ENCODE measurements around the gene MEAK7.

The MEAK7 gene

DNA sequence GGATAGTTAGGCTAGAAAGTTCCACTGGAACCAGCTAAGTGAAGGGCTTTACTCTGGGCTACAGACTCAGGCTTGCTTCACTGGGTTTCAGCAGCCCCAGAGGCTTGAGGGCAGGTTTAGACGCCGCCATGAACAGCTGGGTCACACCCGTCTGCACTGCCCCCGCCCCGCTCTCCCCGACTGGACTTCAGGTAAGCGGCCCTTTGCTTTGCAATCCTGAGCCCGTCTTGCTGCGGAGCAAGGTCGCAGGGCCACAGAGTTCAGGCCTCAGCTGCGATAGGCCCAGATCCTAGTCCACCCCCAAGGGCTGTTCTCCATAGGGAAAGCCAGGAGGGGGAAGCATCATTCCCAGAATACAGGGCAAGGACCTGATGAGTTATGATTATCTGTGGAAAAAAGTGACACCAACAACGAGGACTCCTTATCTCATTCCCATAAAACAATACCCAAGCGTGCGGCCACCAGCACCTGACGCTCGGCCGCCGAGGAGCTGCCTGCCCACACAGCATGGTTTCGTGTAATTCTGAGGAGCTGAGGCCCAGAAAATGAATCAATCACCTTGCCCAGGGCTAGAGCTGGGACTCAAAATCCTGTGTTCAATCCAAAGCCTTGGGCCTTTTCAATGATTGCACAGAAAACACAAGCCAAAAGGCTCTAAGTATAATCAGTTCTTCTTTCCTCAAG lies 20.4 kb downstream of the MEAK7 start:
- no peak for DNase-seq (ENCODE audit: low read depth, low spot score)
- no peak for TF ChIP-seq POLR2AphosphoS5 (IDR thresholded peaks at IDR 0.05; ENCODE audit: borderline replicate concordance, low read depth, low read length)
- Histone ChIP-seq H3K36me3 (ENCODE audit: insufficient read depth, low read length) (no peaks in the 10 kb centered on the region), H3K9ac (ENCODE audit: insufficient read length) (no peak overlapping the region), H3K9me3 (ENCODE audit: low read depth, low read length) (no peaks in the 10 kb centered on the region), H3K4me3 (no peak overlapping the region), H3K27ac (no peak overlapping the region)

GRCh38 chr16:84482951-84483881 lies 21.2 kb downstream of the MEAK7 start:
- Histone ChIP-seq H3K27ac (no peak overlapping the region), H3K4me3 (no peak overlapping the region), H3K36me3 (ENCODE audit: insufficient read depth, low read length) (no peaks in the 10 kb centered on the region), H3K9me3 (ENCODE audit: low read depth, low read length) (no peaks in the 10 kb centered on the region), H3K9ac (ENCODE audit: insufficient read length) (no peak overlapping the region)
- TF ChIP-seq EZH2 (IDR thresholded peaks at IDR 0.05) (no peak), POLR2AphosphoS5 (IDR thresholded peaks at IDR 0.05; ENCODE audit: borderline replicate concordance, low read depth, low read length) (no peak), FOXP2 (optimal IDR thresholded peaks at IDR 0.05; ENCODE audit: control extremely low read depth, extremely low read length, insufficient read depth) (no peak)
- DNase-seq (ENCODE audit: low read depth, low spot score): no peak

GRCh38 chr16:84482001-84482891 lies 22.2 kb downstream of the MEAK7 start:
- Histone ChIP-seq H3K4me3 (no peak overlapping the region), H3K9ac (ENCODE audit: insufficient read length) (no peak overlapping the region), H3K27ac (no peak overlapping the region), H3K9me3 (ENCODE audit: low read depth, low read length) (no peaks in the 10 kb centered on the region), H3K36me3 (ENCODE audit: insufficient read depth, low read length) (no peaks in the 10 kb centered on the region)
- TF ChIP-seq FOXP2 (optimal IDR thresholded peaks at IDR 0.05; ENCODE audit: control extremely low read depth, extremely low read length, insufficient read depth) (no peak), EZH2 (IDR thresholded peaks at IDR 0.05) (no peak)
- no peak for DNase-seq (ENCODE audit: low read depth, low spot score)

GRCh38 chr16:84481051-84481735 lies 23.3 kb downstream of the MEAK7 start:
- H3K36me3 ChIP-seq (ENCODE audit: insufficient read depth, low read length): no peaks in the 10 kb centered on the region
- H3K9ac ChIP-seq (ENCODE audit: insufficient read length): no peak overlapping the region
- H3K9me3 ChIP-seq (ENCODE audit: low read depth, low read length): no peaks in the 10 kb centered on the region
- no peak overlapping the region for H3K27ac ChIP-seq
- no peak overlapping the region for H3K4me3 ChIP-seq
- DNase-seq (ENCODE audit: low read depth, low spot score): no peak
- TF ChIP-seq FOXP2 (optimal IDR thresholded peaks at IDR 0.05; ENCODE audit: control extremely low read depth, extremely low read length, insufficient read depth): no peak
- TF ChIP-seq EZH2 (IDR thresholded peaks at IDR 0.05): no peak
- TF ChIP-seq POLR2AphosphoS5 (IDR thresholded peaks at IDR 0.05; ENCODE audit: borderline replicate concordance, low read depth, low read length): no peak

GRCh38 chr16:84479716-84480450 lies 24.6 kb downstream of the MEAK7 start:
- H3K27ac ChIP-seq: no peak overlapping the region
- no peak overlapping the region for H3K9ac ChIP-seq (ENCODE audit: insufficient read length)
- DNase-seq (ENCODE audit: low read depth, low spot score): no peak
- no peaks in the 10 kb centered on the region for H3K9me3 ChIP-seq (ENCODE audit: low read depth, low read length)
- H3K36me3 ChIP-seq (ENCODE audit: insufficient read depth, low read length): no peaks in the 10 kb centered on the region
- no peak overlapping the region for H3K4me3 ChIP-seq
- TF ChIP-seq POLR2AphosphoS5 (IDR thresholded peaks at IDR 0.05; ENCODE audit: borderline replicate concordance, low read depth, low read length) (no peak), EZH2 (IDR thresholded peaks at IDR 0.05) (no peak), FOXP2 (optimal IDR thresholded peaks at IDR 0.05; ENCODE audit: control extremely low read depth, extremely low read length, insufficient read depth) (no peak)

DNA sequence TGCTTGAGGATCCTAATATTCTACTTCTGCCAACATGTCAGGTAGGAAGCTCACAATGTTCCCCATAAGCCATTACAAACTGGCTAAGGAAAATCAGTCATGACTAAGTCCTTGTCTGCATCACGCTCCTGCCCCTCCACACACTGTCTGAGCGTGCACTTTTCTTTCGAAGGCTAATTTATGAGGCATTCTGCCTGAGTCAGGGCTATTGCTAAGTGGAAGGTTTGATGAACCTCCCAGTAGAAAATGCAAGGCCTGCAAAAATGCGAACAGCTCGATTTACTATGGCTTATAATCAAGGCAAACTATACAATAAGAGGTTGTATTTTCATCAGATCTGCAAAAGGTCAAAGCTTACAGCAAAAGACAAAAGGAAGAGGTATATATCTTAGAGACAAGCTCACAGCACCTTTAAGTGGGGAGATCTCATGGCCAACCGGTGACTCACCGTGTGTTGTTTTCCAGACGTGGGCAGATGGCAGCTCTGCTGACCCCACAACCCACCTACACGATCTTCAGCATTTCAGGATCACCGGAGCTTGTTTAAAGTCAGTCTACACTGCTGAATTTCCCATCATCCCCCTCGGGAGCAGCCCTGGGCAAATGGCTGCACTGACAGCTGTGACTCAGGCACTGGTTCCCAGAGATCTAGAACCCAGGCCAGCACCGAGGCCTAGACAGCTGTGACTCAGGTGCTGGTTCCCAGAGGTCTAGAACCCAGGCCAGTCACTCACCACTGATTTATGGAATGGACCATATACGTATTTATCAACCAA lies 26.1 kb downstream of the MEAK7 start:
- DNase-seq (ENCODE audit: low read depth, low spot score): no peak
- TF ChIP-seq POLR2AphosphoS5 (IDR thresholded peaks at IDR 0.05; ENCODE audit: borderline replicate concordance, low read depth, low read length) (no peak), FOXP2 (optimal IDR thresholded peaks at IDR 0.05; ENCODE audit: control extremely low read depth, extremely low read length, insufficient read depth) (no peak), EZH2 (IDR thresholded peaks at IDR 0.05) (no peak)
- H3K27ac ChIP-seq: no peak overlapping the region
- H3K36me3 ChIP-seq (ENCODE audit: insufficient read depth, low read length): no peaks in the 10 kb centered on the region
- no peak overlapping the region for H3K4me3 ChIP-seq
- no peak overlapping the region for H3K9ac ChIP-seq (ENCODE audit: insufficient read length)
- H3K9me3 ChIP-seq (ENCODE audit: low read depth, low read length): no peaks in the 10 kb centered on the region

- Histone ChIP-seq H3K9ac (ENCODE audit: insufficient read length) (no peak overlapping the region), H3K27ac (no peak overlapping the region), H3K9me3 (ENCODE audit: low read depth, low read length) (no peaks in the 10 kb centered on the region), H3K4me3 (no peak overlapping the region), H3K36me3 (ENCODE audit: insufficient read depth, low read length) (no peaks in the 10 kb centered on the region)
- DNase-seq (ENCODE audit: low read depth, low spot score): no peak
- TF ChIP-seq EZH2 (IDR thresholded peaks at IDR 0.05) (no peak), POLR2AphosphoS5 (IDR thresholded peaks at IDR 0.05; ENCODE audit: borderline replicate concordance, low read depth, low read length) (no peak), FOXP2 (optimal IDR thresholded peaks at IDR 0.05; ENCODE audit: control extremely low read depth, extremely low read length, insufficient read depth) (no peak)
These were observed 26.8 kb downstream of the MEAK7 start for GRCh38 chr16:84477661-84478060.

All from SK-N-MC (cell line).